Panc1 (cell line): ENCODE measurements around the gene ACOX1.

Experiments
- CTCF ChIP-seq: fragments of 450-650 bp; IDR thresholded peaks from 2 replicates; pipeline ENCODE4 v1.5.1; 2017; ENCODE audit warnings: mild to moderate bottlenecking
- POLR2AphosphoS5 ChIP-seq: IDR thresholded peaks from 2 replicates; pipeline ENCODE4 v1.6.1; 2012; ENCODE audit warnings: mild to moderate bottlenecking, low read depth, low read length, moderate library complexity
- REST ChIP-seq, 2 experiments: IDR thresholded peaks; 2 replicates each; pipeline ENCODE4 v1.6.1; 2011 to 2012; ENCODE audit warnings: low read depth in 2 of 2, control low read depth in 1 of 2, low read length in 1 of 2, mild to moderate bottlenecking in 1 of 2, moderate library complexity in 1 of 2; ENCODE audit not compliant: insufficient read depth in 1 of 2
- SIN3A ChIP-seq: IDR thresholded peaks from 2 replicates; pipeline ENCODE4 v1.6.1; 2012; ENCODE audit warnings: low read depth, mild to moderate bottlenecking, low read length, moderate library complexity, borderline replicate concordance; ENCODE audit not compliant: insufficient read depth
- TCF7L2 ChIP-seq: IDR thresholded peaks from 2 replicates; pipeline ENCODE4 v1.6.1; 2011; ENCODE audit warnings: mild to moderate bottlenecking, low read depth, low read length, inconsistent platforms

- TF ChIP-seq SIN3A (no peak), CTCF (no peak), POLR2AphosphoS5 (no peak), REST (IDR thresholded peaks at IDR 0.05; ENCODE audit: insufficient read depth in 1 of 2, low read depth in 2 of 2, low read length in 1 of 2) (no peak), TCF7L2 (no peak)
Observed at GRCh38 chr17:76024353-76024752, 45.4 kb upstream of the ACOX1 start.
